A673 (cell line): ENCODE measurements around the gene HBE1. TPM values are rescaled to one million over a fixed set of nuclear protein-coding genes. Genes with fewer than 3 reads are reported as not detected.

Source experiments
- BruUV-seq: library from RNA; stranded (reverse); fragments of 400-500 nt; replicated peaks from 2 replicates; lab custom pipeline; 2021; lab: Mats Ljungman, UMichigan
- CTCF ChIA-PET: fragments of 300-600 bp; sonication (Branson Sonifier 250); formaldehyde crosslinking; loops from one replicate; lab custom pipeline; 2022; ENCODE audit warnings: antibody characterized with exemption; lab: Charles Lee
- POLR2A ChIA-PET: fragments of 300-600 bp; sonication (Branson Sonifier 250); formaldehyde crosslinking; loops from one replicate; lab custom pipeline; 2022; ENCODE audit warnings: antibody characterized with exemption; ENCODE audit not compliant: low non-redundant PET; lab: Charles Lee
- DNase-seq: peaks from one replicate; pipeline ENCODE4 v3.0.0-alpha.2; 2015; ENCODE audit warnings: low spot score
- H3K27ac ChIP-seq: fragments of 200-600 bp; sonication (generic); 2 replicates; pipeline ENCODE4 v1.5.1; 2016; ENCODE audit warnings: mixed run types, low read depth, mild to moderate bottlenecking, mixed read lengths, antibody characterized with exemption, low read length; ENCODE audit not compliant: poor library complexity, severe bottlenecking
- H3K27me3 ChIP-seq: fragments of 200-600 bp; sonication (generic); replicated peaks from 2 replicates; pipeline ENCODE4 v1.6.1; 2017; ENCODE audit warnings: mixed run types, low read depth, mild to moderate bottlenecking, mixed read lengths, antibody characterized with exemption, low read length; ENCODE audit not compliant: insufficient read depth, poor library complexity
- H3K36me3 ChIP-seq: fragments of 200-600 bp; sonication (generic); 2 replicates; pipeline ENCODE4 v1.6.1; 2016; ENCODE audit warnings: mixed run types, mild to moderate bottlenecking, mixed read lengths, antibody characterized with exemption, low read length; ENCODE audit not compliant: insufficient read depth, poor library complexity, severe bottlenecking
- H3K4me1 ChIP-seq: fragments of 200-600 bp; sonication (generic); 2 replicates; pipeline ENCODE4 v1.6.1; 2017; ENCODE audit warnings: mixed run types, mild to moderate bottlenecking, mixed read lengths, antibody characterized with exemption, low read length; ENCODE audit not compliant: insufficient read depth, poor library complexity, severe bottlenecking
- H3K4me3 ChIP-seq: fragments of 200-600 bp; sonication (generic); 2 replicates; pipeline ENCODE4 v1.5.1; 2016; ENCODE audit warnings: low read depth, mixed run types, mild to moderate bottlenecking, mixed read lengths, low read length; ENCODE audit not compliant: poor library complexity, severe bottlenecking
- H3K9me3 ChIP-seq: fragments of 200-600 bp; sonication (generic); 2 replicates; pipeline ENCODE4 v1.6.1; 2016; ENCODE audit warnings: mixed run types, low read depth, mild to moderate bottlenecking, mixed read lengths, antibody characterized with exemption, low read length; ENCODE audit not compliant: poor library complexity, severe bottlenecking
- CTCF ChIP-seq: fragments of 300-800, 200-600 bp; sonication (generic); conservative IDR thresholded peaks from 2 replicates; pipeline ENCODE4 v1.5.1; 2017; ENCODE audit warnings: low read depth, mild to moderate bottlenecking, antibody characterized with exemption, low read length, moderate library complexity, mixed read lengths
- EZH2 ChIP-seq: fragments of 200-600 bp; sonication (generic); IDR thresholded peaks from 2 replicates; pipeline ENCODE4 v1.6.1; 2017; ENCODE audit warnings: borderline replicate concordance, low read depth, mild to moderate bottlenecking, mixed read lengths, antibody characterized with exemption, low read length; ENCODE audit not compliant: poor library complexity, severe bottlenecking
- intact Hi-C: fragments of 100-400 bp; cut with micrococcal nuclease; formaldehyde crosslinking; loops from one replicate; pipeline ENCODE4 v1.10.0; 2022; ENCODE audit not compliant: unreplicated experiment
- total RNA-seq: library from RNA; stranded (reverse); gene quantifications from 2 replicates; pipeline ENCODE4 v1.2.3, GENCODE V29; 2021

The HBE1 gene
- total RNA-seq, 1 experiment from 2014 or later, result not detected

- no TSS peak for BruUV-seq
- intact Hi-C loops, result no loop called here
- no peaks in the 10 kb centered on the region for H3K36me3 ChIP-seq
- TF ChIP-seq CTCF (no peak), EZH2 (no peak)
- H3K9me3 ChIP-seq, result no peaks in the 10 kb centered on the region
- no peaks in the 10 kb centered on the region for H3K4me1 ChIP-seq
- ChIA-PET CTCF (no interaction called here), POLR2A (no interaction called here)
- H3K27me3 ChIP-seq, result no peaks in the 10 kb centered on the region
- no peak overlapping the region for H3K4me3 ChIP-seq
- H3K27ac ChIP-seq, result no peak overlapping the region
- DNase-seq, result no peak
Observed at GRCh38 chr11:5252919-5253265, 16.9 kb downstream of the HBE1 start.

GRCh38 chr11:5252192-5252918 is 17.4 kb downstream of the HBE1 start:
- no peak for DNase-seq
- Histone ChIP-seq H3K9me3 (no peaks in the 10 kb centered on the region), H3K4me3 (no peak overlapping the region), H3K27ac (no peak overlapping the region), H3K27me3 (no peaks in the 10 kb centered on the region), H3K4me1 (no peaks in the 10 kb centered on the region), H3K36me3 (no peaks in the 10 kb centered on the region)
- CTCF ChIA-PET, result no interaction called here
- intact Hi-C loops, result no loop called here
- TF ChIP-seq CTCF, result no peak
- no peak for TF ChIP-seq EZH2
- POLR2A ChIA-PET, result no interaction called here
- BruUV-seq, result no TSS peak

DNA sequence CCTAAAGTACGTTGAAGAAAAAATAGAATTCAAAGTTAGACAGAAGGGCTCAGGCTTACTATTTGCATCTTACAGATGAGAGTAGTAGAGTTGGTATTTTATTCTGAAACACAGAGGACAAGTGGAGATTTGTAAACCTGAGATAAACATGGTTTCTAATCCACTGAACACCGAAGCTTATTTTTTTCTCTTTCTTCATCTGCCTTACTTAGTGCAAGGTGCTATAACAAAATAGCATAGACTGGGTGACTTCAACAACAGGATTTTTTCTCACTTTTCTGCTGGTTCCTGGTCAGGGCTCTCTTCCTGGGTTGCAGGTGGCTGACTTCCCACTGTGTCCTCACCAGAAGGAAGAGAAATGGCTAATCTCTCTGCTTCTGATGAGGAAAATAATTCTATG is 18.0 kb downstream of the HBE1 start:
- ChIA-PET POLR2A (no interaction called here), CTCF (no interaction called here)
- Histone ChIP-seq H3K4me1 (no peaks in the 10 kb centered on the region), H3K9me3 (no peaks in the 10 kb centered on the region), H3K36me3 (no peaks in the 10 kb centered on the region), H3K4me3 (no peak overlapping the region), H3K27me3 (no peaks in the 10 kb centered on the region), H3K27ac (no peak overlapping the region)
- intact Hi-C loops, result no loop called here
- no peak for DNase-seq
- TF ChIP-seq CTCF, result no peak
- TF ChIP-seq EZH2, result no peak
- BruUV-seq, result no TSS peak
